GM23338 (cell line): ENCODE measurements around the gene CCL15. TPM values are rescaled to one million over a fixed set of nuclear protein-coding genes. Genes with fewer than 3 reads are reported as not detected.

Source experiments
- ATAC-seq: fragments of 200-7000 bp; cut with Tn5 transposase; 3 replicates; pipeline ENCODE4 v1.9.1; 2020
- DNase-seq: peaks from one replicate; pipeline ENCODE4 v3.0.0-alpha.2; 2015; ENCODE audit warnings: low spot score
- H2AFZ ChIP-seq: fragments of 200-600 bp; sonication (generic); 2 replicates; pipeline ENCODE4 v1.8.0; 2016; ENCODE audit warnings: antibody characterized with exemption, mild to moderate bottlenecking, moderate library complexity
- H3F3A ChIP-seq: fragments of 200-600 bp; sonication (generic); replicated peaks from 2 replicates; pipeline ENCODE4 v1.8.0; 2017; ENCODE audit warnings: antibody characterized with exemption, mixed run types, low read depth
- H3K27ac ChIP-seq: fragments of 200-600 bp; sonication (generic); 2 replicates; pipeline ENCODE4 v1.6.1; 2016; ENCODE audit warnings: low read depth
- H3K27me3 ChIP-seq: fragments of 200-600 bp; sonication (generic); 2 replicates; pipeline ENCODE4 v1.8.0; 2016; ENCODE audit warnings: mild to moderate bottlenecking, mixed run types, moderate library complexity; ENCODE audit not compliant: insufficient read depth
- H3K36me3 ChIP-seq: fragments of 200-600 bp; sonication (generic); 2 replicates; pipeline ENCODE4 v1.8.0; 2016; ENCODE audit warnings: mild to moderate bottlenecking; ENCODE audit not compliant: insufficient read depth
- H3K4me1 ChIP-seq: fragments of 200-600 bp; sonication (generic); 2 replicates; pipeline ENCODE4 v1.8.0; 2016; ENCODE audit warnings: mild to moderate bottlenecking, moderate library complexity; ENCODE audit not compliant: insufficient read depth
- H3K4me2 ChIP-seq: fragments of 200-600 bp; sonication (generic); 2 replicates; pipeline ENCODE4 v1.7.1; 2017; ENCODE audit warnings: mixed run types
- H3K4me3 ChIP-seq: fragments of 200-600 bp; sonication (generic); 2 replicates; pipeline ENCODE4 v1.6.1; 2016; ENCODE audit warnings: mixed run types
- H3K79me2 ChIP-seq: fragments of 200-600 bp; sonication (generic); replicated peaks from 2 replicates; pipeline ENCODE4 v1.8.0; 2017; ENCODE audit warnings: mild to moderate bottlenecking; ENCODE audit not compliant: insufficient read depth
- H3K9me2 ChIP-seq: fragments of 200-600 bp; sonication (generic); 2 replicates; pipeline ENCODE4 v1.8.0; 2017; ENCODE audit not compliant: insufficient read depth
- H4K20me1 ChIP-seq: fragments of 200-600 bp; sonication (generic); replicated peaks from 2 replicates; pipeline ENCODE4 v1.8.0; 2017; ENCODE audit warnings: mild to moderate bottlenecking; ENCODE audit not compliant: insufficient read depth
- H3K27ac Mint-ChIP-seq: 2 replicates; pipeline ENCODE4 v1.8.0; 2020; ENCODE audit warnings: inconsistent platforms, mild to moderate bottlenecking, moderate library complexity, mixed read lengths
- H3K27me3 Mint-ChIP-seq: 3 replicates; pipeline ENCODE4 v1.8.0; 2022; ENCODE audit warnings: low read depth, mild to moderate bottlenecking, moderate library complexity, mixed read lengths, inconsistent platforms; ENCODE audit not compliant: insufficient read depth, poor library complexity
- H3K36me3 Mint-ChIP-seq: 3 replicates; pipeline ENCODE4 v1.8.0; 2021; ENCODE audit warnings: low read depth, mild to moderate bottlenecking, inconsistent platforms, moderate library complexity, mixed read lengths
- H3K4me1 Mint-ChIP-seq: 3 replicates; pipeline ENCODE4 v1.8.0; 2020; ENCODE audit warnings: mild to moderate bottlenecking, inconsistent platforms, mixed read lengths
- H3K4me3 Mint-ChIP-seq: 3 replicates; pipeline ENCODE4 v1.8.0; 2021; ENCODE audit warnings: moderate library complexity, mild to moderate bottlenecking, inconsistent platforms, mixed read lengths
- H3K9me3 Mint-ChIP-seq: 3 replicates; pipeline ENCODE4 v1.8.0; 2020; ENCODE audit warnings: moderate library complexity, mild to moderate bottlenecking, inconsistent platforms, mixed read lengths
- EZH2phosphoT487 ChIP-seq: fragments of 200-600 bp; sonication (generic); IDR thresholded peaks from one replicate; pipeline ENCODE4 v1.8.1; 2018; ENCODE audit warnings: antibody characterized with exemption; ENCODE audit not compliant: unreplicated experiment
- NANOG ChIP-seq: IDR thresholded peaks from 2 replicates; pipeline ENCODE4 v1.6.1; 2016; ENCODE audit warnings: antibody characterized with exemption, borderline replicate concordance
- POLR2AphosphoS5 ChIP-seq: IDR thresholded peaks from 2 replicates; pipeline ENCODE4 v1.6.1; 2016; ENCODE audit warnings: antibody characterized with exemption, low read depth
- STAT1 ChIP-seq: IDR thresholded peaks from one replicate; pipeline ENCODE4 v1.6.1; 2016; ENCODE audit warnings: antibody characterized with exemption; ENCODE audit not compliant: unreplicated experiment
- ZNF331 ChIP-seq: fragments of 250-450 bp; sonication (Bioruptor Pico); IDR thresholded peaks from 2 replicates; pipeline ENCODE4 v1.5.0; 2020; ENCODE audit warnings: low read depth, mild to moderate bottlenecking, moderate library complexity
- polyA plus RNA-seq: library from polyadenylated mRNA; unstranded; fragments of >200 nt; fragmentation: Nextera tagmentation; extraction: Ambion mirVana; gene quantifications from 2 replicates; pipeline ENCODE4 v1.2.1, GENCODE V29; 2016
- total RNA-seq: library from RNA; depleted of rRNA; stranded (reverse); fragments of >200 nt; shearing (Covaris generic); gene quantifications from 2 replicates; pipeline ENCODE4 v1.2.3, GENCODE V29; 2014; rRNA removed
- TF ChIP-seq, protein P1 (sequence below): fragments of 250-450 bp; sonication (Bioruptor Pico); IDR thresholded peaks from 2 replicates; pipeline ENCODE4 v1.5.0; 2020; ENCODE audit warnings: mild to moderate bottlenecking, moderate library complexity
- TF ChIP-seq, protein P2 (sequence below), 2 experiments: fragments of 200-600 bp in 1 of 2; sonication (generic) in 1 of 2; conservative IDR thresholded peaks; 2 replicates each; pipeline versions ENCODE4 v1.5.1 to v1.6.1; 2016 to 2017; ENCODE audit warnings: antibody characterized with exemption in 2 of 2, low read depth in 2 of 2, mild to moderate bottlenecking in 2 of 2, moderate library complexity in 1 of 2
- TF ChIP-seq, protein P3 (sequence below): IDR thresholded peaks from 2 replicates; pipeline ENCODE4 v1.6.1; 2016; ENCODE audit warnings: antibody characterized with exemption

The CCL15 gene
- total and polyA plus RNA-seq, 2 experiments from 2014 or later: not detected

DNA sequence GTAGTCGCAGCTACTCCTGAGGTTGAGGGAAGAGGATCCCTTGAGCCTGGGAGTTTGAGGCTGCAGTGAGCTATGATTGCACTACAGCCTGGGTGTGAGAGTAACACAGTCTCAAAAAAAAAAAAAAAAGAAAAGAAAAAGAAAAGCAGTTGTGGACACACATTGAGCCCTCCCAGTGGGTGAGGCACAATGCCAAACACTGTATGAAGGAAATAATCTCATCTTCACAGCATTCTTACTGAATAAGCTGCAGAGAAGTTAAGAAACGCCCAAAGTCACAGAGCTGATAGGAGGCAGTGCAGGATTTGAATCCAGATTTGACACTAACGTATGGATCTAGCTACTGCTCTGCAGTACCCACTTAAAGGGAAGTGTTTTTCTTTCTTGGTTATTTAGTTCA, 52.0 kb downstream of the CCL15 start (continued):
- TF ChIP-seq, protein P1, sequence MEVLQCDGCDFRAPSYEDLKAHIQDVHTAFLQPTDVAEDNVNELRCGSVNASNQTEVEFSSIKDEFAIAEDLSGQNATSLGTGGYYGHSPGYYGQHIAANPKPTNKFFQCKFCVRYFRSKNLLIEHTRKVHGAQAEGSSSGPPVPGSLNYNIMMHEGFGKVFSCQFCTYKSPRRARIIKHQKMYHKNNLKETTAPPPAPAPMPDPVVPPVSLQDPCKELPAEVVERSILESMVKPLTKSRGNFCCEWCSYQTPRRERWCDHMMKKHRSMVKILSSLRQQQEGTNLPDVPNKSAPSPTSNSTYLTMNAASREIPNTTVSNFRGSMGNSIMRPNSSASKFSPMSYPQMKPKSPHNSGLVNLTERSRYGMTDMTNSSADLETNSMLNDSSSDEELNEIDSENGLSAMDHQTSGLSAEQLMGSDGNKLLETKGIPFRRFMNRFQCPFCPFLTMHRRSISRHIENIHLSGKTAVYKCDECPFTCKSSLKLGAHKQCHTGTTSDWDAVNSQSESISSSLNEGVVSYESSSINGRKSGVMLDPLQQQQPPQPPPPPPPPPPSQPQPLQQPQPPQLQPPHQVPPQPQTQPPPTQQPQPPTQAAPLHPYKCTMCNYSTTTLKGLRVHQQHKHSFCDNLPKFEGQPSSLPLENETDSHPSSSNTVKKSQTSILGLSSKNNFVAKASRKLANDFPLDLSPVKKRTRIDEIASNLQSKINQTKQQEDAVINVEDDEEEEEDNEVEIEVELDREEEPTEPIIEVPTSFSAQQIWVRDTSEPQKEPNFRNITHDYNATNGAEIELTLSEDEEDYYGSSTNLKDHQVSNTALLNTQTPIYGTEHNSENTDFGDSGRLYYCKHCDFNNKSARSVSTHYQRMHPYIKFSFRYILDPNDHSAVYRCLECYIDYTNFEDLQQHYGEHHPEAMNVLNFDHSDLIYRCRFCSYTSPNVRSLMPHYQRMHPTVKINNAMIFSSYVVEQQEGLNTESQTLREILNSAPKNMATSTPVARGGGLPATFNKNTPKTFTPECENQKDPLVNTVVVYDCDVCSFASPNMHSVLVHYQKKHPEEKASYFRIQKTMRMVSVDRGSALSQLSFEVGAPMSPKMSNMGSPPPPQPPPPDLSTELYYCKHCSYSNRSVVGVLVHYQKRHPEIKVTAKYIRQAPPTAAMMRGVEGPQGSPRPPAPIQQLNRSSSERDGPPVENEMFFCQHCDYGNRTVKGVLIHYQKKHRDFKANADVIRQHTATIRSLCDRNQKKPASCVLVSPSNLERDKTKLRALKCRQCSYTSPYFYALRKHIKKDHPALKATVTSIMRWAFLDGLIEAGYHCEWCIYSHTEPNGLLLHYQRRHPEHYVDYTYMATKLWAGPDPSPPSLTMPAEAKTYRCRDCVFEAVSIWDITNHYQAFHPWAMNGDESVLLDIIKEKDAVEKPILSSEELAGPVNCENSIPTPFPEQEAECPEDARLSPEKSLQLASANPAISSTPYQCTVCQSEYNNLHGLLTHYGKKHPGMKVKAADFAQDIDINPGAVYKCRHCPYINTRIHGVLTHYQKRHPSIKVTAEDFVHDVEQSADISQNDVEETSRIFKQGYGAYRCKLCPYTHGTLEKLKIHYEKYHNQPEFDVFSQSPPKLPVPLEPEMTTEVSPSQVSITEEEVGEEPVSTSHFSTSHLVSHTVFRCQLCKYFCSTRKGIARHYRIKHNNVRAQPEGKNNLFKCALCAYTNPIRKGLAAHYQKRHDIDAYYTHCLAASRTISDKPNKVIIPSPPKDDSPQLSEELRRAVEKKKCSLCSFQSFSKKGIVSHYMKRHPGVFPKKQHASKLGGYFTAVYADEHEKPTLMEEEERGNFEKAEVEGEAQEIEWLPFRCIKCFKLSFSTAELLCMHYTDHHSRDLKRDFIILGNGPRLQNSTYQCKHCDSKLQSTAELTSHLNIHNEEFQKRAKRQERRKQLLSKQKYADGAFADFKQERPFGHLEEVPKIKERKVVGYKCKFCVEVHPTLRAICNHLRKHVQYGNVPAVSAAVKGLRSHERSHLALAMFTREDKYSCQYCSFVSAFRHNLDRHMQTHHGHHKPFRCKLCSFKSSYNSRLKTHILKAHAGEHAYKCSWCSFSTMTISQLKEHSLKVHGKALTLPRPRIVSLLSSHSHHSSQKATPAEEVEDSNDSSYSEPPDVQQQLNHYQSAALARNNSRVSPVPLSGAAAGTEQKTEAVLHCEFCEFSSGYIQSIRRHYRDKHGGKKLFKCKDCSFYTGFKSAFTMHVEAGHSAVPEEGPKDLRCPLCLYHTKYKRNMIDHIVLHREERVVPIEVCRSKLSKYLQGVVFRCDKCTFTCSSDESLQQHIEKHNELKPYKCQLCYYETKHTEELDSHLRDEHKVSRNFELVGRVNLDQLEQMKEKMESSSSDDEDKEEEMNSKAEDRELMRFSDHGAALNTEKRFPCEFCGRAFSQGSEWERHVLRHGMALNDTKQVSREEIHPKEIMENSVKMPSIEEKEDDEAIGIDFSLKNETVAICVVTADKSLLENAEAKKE: no peak
- TF ChIP-seq STAT1 (no peak), ZNF331 (CRISPR knock-in tag) (no peak), EZH2phosphoT487 (no peak)

DNA sequence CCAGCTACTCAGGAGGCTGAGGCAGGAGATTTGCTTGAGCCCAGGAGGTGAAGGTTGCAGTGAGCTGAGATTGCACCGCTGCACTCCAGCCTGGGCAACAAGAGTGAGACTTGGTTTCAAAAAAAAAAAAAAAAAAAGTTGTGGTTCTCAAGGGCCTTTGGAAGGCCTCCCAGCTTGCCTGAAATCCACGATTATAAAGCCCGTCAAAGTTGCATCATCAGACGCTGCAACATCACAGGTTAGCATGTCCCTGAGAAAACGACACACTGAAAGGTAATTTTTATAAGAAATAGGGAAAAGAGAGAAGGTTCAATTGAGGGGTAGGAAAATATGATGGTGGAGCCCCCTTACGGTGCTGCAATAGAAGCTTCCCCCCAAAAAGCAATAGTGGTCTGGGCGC, 53.3 kb downstream of the CCL15 start:
- Histone ChIP-seq H3F3A (no peaks in the 10 kb centered on the region), H4K20me1 (no peaks in the 10 kb centered on the region), H3K27me3 (no peaks in the 10 kb centered on the region), H3K4me2 (no peak overlapping the region), H3K9me2 (no peaks in the 10 kb centered on the region), H2AFZ (no peak overlapping the region), H3K79me2 (no peaks in the 10 kb centered on the region), H3K4me1 (no peaks in the 10 kb centered on the region; the same call in 1 of the 2 replicates), H3K4me3 (no peak overlapping the region), H3K27ac (no peak overlapping the region), H3K36me3 (no peaks in the 10 kb centered on the region)
- DNase-seq (no peak), ATAC-seq (no peak)
- TF ChIP-seq EZH2phosphoT487 (no peak), POLR2AphosphoS5 (no peak), NANOG (no peak)
- TF ChIP-seq, protein P2, sequence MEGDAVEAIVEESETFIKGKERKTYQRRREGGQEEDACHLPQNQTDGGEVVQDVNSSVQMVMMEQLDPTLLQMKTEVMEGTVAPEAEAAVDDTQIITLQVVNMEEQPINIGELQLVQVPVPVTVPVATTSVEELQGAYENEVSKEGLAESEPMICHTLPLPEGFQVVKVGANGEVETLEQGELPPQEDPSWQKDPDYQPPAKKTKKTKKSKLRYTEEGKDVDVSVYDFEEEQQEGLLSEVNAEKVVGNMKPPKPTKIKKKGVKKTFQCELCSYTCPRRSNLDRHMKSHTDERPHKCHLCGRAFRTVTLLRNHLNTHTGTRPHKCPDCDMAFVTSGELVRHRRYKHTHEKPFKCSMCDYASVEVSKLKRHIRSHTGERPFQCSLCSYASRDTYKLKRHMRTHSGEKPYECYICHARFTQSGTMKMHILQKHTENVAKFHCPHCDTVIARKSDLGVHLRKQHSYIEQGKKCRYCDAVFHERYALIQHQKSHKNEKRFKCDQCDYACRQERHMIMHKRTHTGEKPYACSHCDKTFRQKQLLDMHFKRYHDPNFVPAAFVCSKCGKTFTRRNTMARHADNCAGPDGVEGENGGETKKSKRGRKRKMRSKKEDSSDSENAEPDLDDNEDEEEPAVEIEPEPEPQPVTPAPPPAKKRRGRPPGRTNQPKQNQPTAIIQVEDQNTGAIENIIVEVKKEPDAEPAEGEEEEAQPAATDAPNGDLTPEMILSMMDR (conservative IDR thresholded peaks at IDR 0.05; ENCODE audit: low read depth in 2 of 2): 0 out of 4 replicates have a peak, but pooled peaks of 1 of the 2 experiments have one; percentile 1
- TF ChIP-seq, protein P3, sequence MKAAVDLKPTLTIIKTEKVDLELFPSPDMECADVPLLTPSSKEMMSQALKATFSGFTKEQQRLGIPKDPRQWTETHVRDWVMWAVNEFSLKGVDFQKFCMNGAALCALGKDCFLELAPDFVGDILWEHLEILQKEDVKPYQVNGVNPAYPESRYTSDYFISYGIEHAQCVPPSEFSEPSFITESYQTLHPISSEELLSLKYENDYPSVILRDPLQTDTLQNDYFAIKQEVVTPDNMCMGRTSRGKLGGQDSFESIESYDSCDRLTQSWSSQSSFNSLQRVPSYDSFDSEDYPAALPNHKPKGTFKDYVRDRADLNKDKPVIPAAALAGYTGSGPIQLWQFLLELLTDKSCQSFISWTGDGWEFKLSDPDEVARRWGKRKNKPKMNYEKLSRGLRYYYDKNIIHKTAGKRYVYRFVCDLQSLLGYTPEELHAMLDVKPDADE: no peak
- H3K27me3 Mint-ChIP-seq: no peaks in the 10 kb centered on the region
- no peak overlapping the region for H3K4me3 Mint-ChIP-seq
- H3K36me3 Mint-ChIP-seq: no peaks in the 10 kb centered on the region
- no peaks in the 10 kb centered on the region for H3K9me3 Mint-ChIP-seq
- H3K4me1 Mint-ChIP-seq: no peaks in the 10 kb centered on the region; the same call in 2 of the 3 replicates
- H3K27ac Mint-ChIP-seq: no peak overlapping the region

Other genes starting within 250 kb of the CCL15 start
- not detected in 2 replicates for gene GAS2L2, start 248.3 kb downstream of the CCL15 start, total RNA-seq
- 0.06 TPM in 1 of 2 replicates, not detected in the other for gene GAS2L2, start 248.3 kb downstream of the CCL15 start, polyA plus RNA-seq
- 1.6 TPM in 1 of 2 replicates, not detected in the other for gene C17orf50, start 240.7 kb downstream of the CCL15 start, total RNA-seq
- gene C17orf50, start 240.7 kb downstream of the CCL15 start, polyA plus RNA-seq: 0.37 and 0.74 TPM in 2 replicates
- not detected in 2 replicates for gene MMP28, start 205.9 kb downstream of the CCL15 start, total RNA-seq
- gene MMP28, start 205.9 kb downstream of the CCL15 start, polyA plus RNA-seq: not detected in 2 replicates
- 109 and 148 TPM in 2 replicates for gene TAF15, start 192.1 kb downstream of the CCL15 start, total RNA-seq
- 28.2 and 33.8 TPM in 2 replicates for gene TAF15, start 192.1 kb downstream of the CCL15 start, polyA plus RNA-seq
- gene HEATR9, start 132.7 kb downstream of the CCL15 start, total RNA-seq: not detected in 2 replicates
- gene HEATR9, start 132.7 kb downstream of the CCL15 start, polyA plus RNA-seq: not detected in 2 replicates
- gene CCL5, start 121.2 kb downstream of the CCL15 start, total RNA-seq: not detected in 2 replicates
- gene CCL5, start 121.2 kb downstream of the CCL15 start, polyA plus RNA-seq: not detected in 2 replicates
- gene RDM1, start 70.8 kb downstream of the CCL15 start, total RNA-seq: 3.9 and 5.2 TPM in 2 replicates
- gene RDM1, start 70.8 kb downstream of the CCL15 start, polyA plus RNA-seq: 7.3 and 8.8 TPM in 2 replicates
- not detected in 2 replicates for gene LYZL6, start 57.8 kb downstream of the CCL15 start, total RNA-seq
- gene LYZL6, start 57.8 kb downstream of the CCL15 start, polyA plus RNA-seq: not detected in 2 replicates
- not detected in 2 replicates for gene CCL16, start 20.1 kb downstream of the CCL15 start, total RNA-seq
- gene CCL16, start 20.1 kb downstream of the CCL15 start, polyA plus RNA-seq: not detected in 2 replicates
- not detected in 2 replicates for gene CCL14, start 14.8 kb downstream of the CCL15 start, total RNA-seq
- not detected in 2 replicates for gene CCL14, start 14.8 kb downstream of the CCL15 start, polyA plus RNA-seq
- not detected in 2 replicates for gene CCL23, start 16.4 kb upstream of the CCL15 start, total RNA-seq
- gene CCL23, start 16.4 kb upstream of the CCL15 start, polyA plus RNA-seq: not detected in 2 replicates
- gene CCL18, start 62.7 kb upstream of the CCL15 start, total RNA-seq: not detected in 2 replicates
- not detected in 2 replicates for gene CCL18, start 62.7 kb upstream of the CCL15 start, polyA plus RNA-seq
- not detected in 2 replicates for gene CCL3, start 88.6 kb upstream of the CCL15 start, total RNA-seq
- gene CCL3, start 88.6 kb upstream of the CCL15 start, polyA plus RNA-seq: 0.40 TPM in 1 of 2 replicates, not detected in the other
- gene CCL4, start 102.3 kb upstream of the CCL15 start, total RNA-seq: not detected in 2 replicates
- not detected in 2 replicates for gene CCL4, start 102.3 kb upstream of the CCL15 start, polyA plus RNA-seq
- gene TBC1D3B, start 175.1 kb upstream of the CCL15 start, total RNA-seq: 0.54 and 1.3 TPM in 2 replicates
- gene TBC1D3B, start 175.1 kb upstream of the CCL15 start, polyA plus RNA-seq: 0.80 and 0.95 TPM in 2 replicates
- gene CCL3L1, start 195.2 kb upstream of the CCL15 start, total RNA-seq: not detected in 2 replicates
- 0.59 and 0.70 TPM in 2 replicates for gene CCL3L1, start 195.2 kb upstream of the CCL15 start, polyA plus RNA-seq
- gene CCL4L2, start 209.5 kb upstream of the CCL15 start, total RNA-seq: not detected in 2 replicates
- gene CCL4L2, start 209.5 kb upstream of the CCL15 start, polyA plus RNA-seq: not detected in 2 replicates